Upper lobe of left lung (tissue), 6 donors: ENCODE data around the gene ZBTB5. TPM values are rescaled to one million over a fixed set of nuclear protein-coding genes. Genes with fewer than 3 reads are reported as not detected.
"Not testable (repeated sequence)": the region's sequence is repeated elsewhere in the genome, so short reads cannot be mapped to it uniquely, and the experiment has no call there.

ENCODE experiments used
- ATAC-seq, 2 donors: fragments of 200-7000 bp; cut with Tn5 transposase; one replicate each; pipeline ENCODE4 v1.9.1; 2022; ENCODE audit warnings: mild to moderate bottlenecking in 2 of 2, moderate library complexity in 2 of 2; ENCODE audit not compliant: low FRiP score in 2 of 2
- DNase-seq, 2 donors: peaks; one replicate each; pipeline ENCODE4 v3.0.0-alpha.2; 2019 to 2020
- H3K27ac ChIP-seq, 4 donors: fragments of 200-600 bp; sonication (generic); one replicate each; pipeline ENCODE4 v1.5.1; 2016 to 2019
- H3K27me3 ChIP-seq, 4 donors: fragments of 200-600 bp; sonication (generic); one replicate each; pipeline ENCODE4 v1.5.1; 2017 to 2019
- H3K36me3 ChIP-seq, 4 donors: fragments of 200-600 bp; sonication (generic); one replicate each; pipeline ENCODE4 v1.5.1; 2016 to 2019
- H3K4me1 ChIP-seq, 4 donors: fragments of 200-600 bp; sonication (generic); one replicate each; pipeline ENCODE4 v1.5.1; 2018 to 2019
- H3K4me3 ChIP-seq, 4 donors: fragments of 200-600 bp; sonication (generic); one replicate each; pipeline ENCODE4 v1.5.1; 2017 to 2019; ENCODE audit warnings: mild to moderate bottlenecking in 2 of 4, moderate library complexity in 1 of 4
- H3K9me3 ChIP-seq, 4 donors: fragments of 200-600 bp; sonication (generic); one replicate each; pipeline ENCODE4 v1.5.1; 2018 to 2019
- CTCF ChIP-seq, 6 experiments: fragments of 450-650 bp in 4 of 6; fragments of 200-600 bp in 2 of 6; sonication (generic) in 2 of 6; IDR thresholded peaks; one replicate each; pipeline ENCODE4 v1.5.1; 2016 to 2019; ENCODE audit warnings: antibody characterized with exemption in 6 of 6
- EP300 ChIP-seq, 4 donors: sonication (generic); formaldehyde crosslinking; IDR thresholded peaks; one replicate each; pipeline ENCODE4 v1.5.1; 2017; ENCODE audit warnings: antibody characterized with exemption in 4 of 4, control low read depth in 2 of 4
- POLR2A ChIP-seq, 4 donors: fragments of 450-650 bp; IDR thresholded peaks; one replicate each; pipeline ENCODE4 v1.5.1; 2016 to 2017; ENCODE audit warnings: antibody characterized with exemption in 4 of 4, mild to moderate bottlenecking in 2 of 4
- POLR2AphosphoS5 ChIP-seq, 2 donors: sonication (generic); formaldehyde crosslinking; IDR thresholded peaks; one replicate each; pipeline ENCODE4 v1.5.1; 2017; ENCODE audit warnings: antibody characterized with exemption in 2 of 2
- WGBS, 2 donors: methylation state at CpG; one replicate each; pipeline ENCODE4 v1.1.5; 2017 to 2018; 5-methylcytosine and 5-hydroxymethylcytosine counted together
- total RNA-seq, 6 donors: library from RNA; depleted of rRNA in 4 of 6; stranded (reverse); fragments of >200 nt in 4 of 6; gene quantifications; one replicate each; pipeline versions ENCODE4 v1.1.0 to v1.2.1, GENCODE V29; 2016 to 2021
- donor health status: DM: no; HTN: no; CAD: no; lungs with moderate emphysema.
- donor health status: DM: no; HTN: yes; CAD: no; lungs with severe emphysema.

Gene ZBTB5
- total RNA-seq, 6 donors from 2014 or later = 7.9 to 15.0 (median 10.0) TPM

DNA sequence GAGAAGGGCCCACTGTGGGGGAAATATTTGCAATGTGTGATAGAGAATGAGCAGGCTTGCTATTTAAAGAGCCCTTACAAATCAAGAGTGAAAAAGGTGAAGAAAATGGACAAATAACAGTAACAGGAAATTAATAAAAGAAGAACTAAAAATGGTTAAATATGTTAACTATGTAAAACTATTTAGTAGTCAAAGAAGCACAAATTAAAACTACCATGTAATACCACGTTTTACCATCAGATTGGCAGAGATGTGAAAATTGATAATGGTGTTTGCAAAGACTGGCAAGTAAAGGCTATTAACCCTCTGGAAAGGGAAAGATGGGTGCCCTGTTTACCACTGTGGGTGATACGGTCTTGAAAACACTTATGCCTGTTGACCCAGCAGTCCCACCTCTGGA is 65.9 kb downstream of the ZBTB5 start:
- DNase-seq = no peak
- TF ChIP-seq CTCF (IDR thresholded peaks at IDR 0.05) (no peak), EP300 (IDR thresholded peaks at IDR 0.05) (no peak), POLR2AphosphoS5 (IDR thresholded peaks at IDR 0.05) (no peak), POLR2A (IDR thresholded peaks at IDR 0.05) (no peak)
- H3K27ac ChIP-seq = no peak overlapping the region
- no peak for ATAC-seq
- no peaks in the 10 kb centered on the region for H3K9me3 ChIP-seq
- 58 to 72% methylated on average over 2 of the region's 2 CpGs for WGBS, 2 donors
- H3K27me3 ChIP-seq = no peaks in the 10 kb centered on the region
- H3K4me3 ChIP-seq = no peak overlapping the region
- no peaks in the 10 kb centered on the region for H3K4me1 ChIP-seq
- no peaks in the 10 kb centered on the region for H3K36me3 ChIP-seq

DNA sequence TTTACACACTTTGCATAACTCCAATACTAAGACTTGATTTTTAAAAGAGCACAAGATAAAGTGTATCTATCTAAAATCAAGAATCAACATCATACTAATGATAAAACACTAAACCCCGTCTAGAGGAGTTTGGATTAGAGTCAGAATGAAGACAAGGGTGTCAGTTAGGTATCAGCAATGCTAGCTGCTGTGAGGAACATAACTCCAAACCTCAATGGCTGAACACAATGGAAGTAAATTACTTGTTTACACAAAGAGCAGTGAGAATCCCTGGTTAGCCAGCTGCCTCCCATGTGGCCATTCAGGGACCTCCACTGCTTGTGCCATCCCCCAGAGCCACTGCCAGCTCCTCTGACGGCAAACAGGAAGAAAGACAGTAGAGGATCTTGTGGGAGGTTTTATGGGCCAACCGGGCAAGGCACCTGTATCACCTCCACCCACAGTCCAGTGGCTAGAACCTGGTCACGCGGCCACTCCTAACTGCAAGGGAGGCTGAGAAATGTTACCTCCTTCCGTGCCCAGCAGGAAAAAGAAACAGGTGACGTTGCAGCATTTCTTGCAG is 66.7 kb downstream of the ZBTB5 start:
- Histone ChIP-seq H3K27me3 (no peaks in the 10 kb centered on the region), H3K4me3 (no peak overlapping the region), H3K9me3 (no peaks in the 10 kb centered on the region), H3K36me3 (no peaks in the 10 kb centered on the region), H3K27ac (no peak overlapping the region), H3K4me1 (no peaks in the 10 kb centered on the region)
- TF ChIP-seq POLR2A (IDR thresholded peaks at IDR 0.05) = no peak
- no peak for TF ChIP-seq POLR2AphosphoS5 (IDR thresholded peaks at IDR 0.05)
- no peak for TF ChIP-seq CTCF (IDR thresholded peaks at IDR 0.05)
- no peak for TF ChIP-seq EP300 (IDR thresholded peaks at IDR 0.05)
- DNase-seq (no peak), ATAC-seq (no peak)
- WGBS, 2 donors = 63 to 89% methylated on average over 7 of the region's 7 CpGs

GRCh38 chr9:37397948-37398347 is 67.3 kb downstream of the ZBTB5 start:
- H3K4me1 ChIP-seq, DNase-seq, H3K27me3 ChIP-seq, H3K4me3 ChIP-seq, H3K9me3 ChIP-seq, H3K36me3 ChIP-seq, ATAC-seq, H3K27ac ChIP-seq: not testable (repeated sequence)
- WGBS, 2 donors = 89 to 97% methylated on average over 3 of the region's 3 CpGs

DNA sequence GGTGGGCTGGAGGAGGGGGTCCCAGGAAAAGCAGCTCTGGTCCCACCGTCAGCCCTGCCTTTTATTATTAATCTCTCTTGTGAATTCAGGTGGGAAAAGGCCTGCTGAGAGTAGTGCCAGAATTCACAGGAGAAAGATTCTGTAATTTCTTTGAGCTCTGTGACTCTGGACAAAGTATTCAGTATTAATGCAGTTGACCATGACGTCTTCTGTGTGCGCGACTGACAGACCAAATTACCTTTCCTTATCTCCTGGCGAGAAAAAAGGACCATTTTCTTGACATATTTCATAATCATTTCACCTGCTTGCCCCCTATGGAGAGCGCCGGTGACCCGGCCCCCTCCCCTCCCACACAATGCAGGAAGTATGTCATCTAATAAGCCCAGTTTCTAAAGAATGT is 69.6 kb downstream of the ZBTB5 start:
- H3K36me3 ChIP-seq = no peaks in the 10 kb centered on the region
- H3K27ac ChIP-seq = no peak overlapping the region
- H3K9me3 ChIP-seq = no peaks in the 10 kb centered on the region
- TF ChIP-seq EP300 (IDR thresholded peaks at IDR 0.05) = no peak
- no peak for TF ChIP-seq POLR2AphosphoS5 (IDR thresholded peaks at IDR 0.05)
- TF ChIP-seq CTCF (IDR thresholded peaks at IDR 0.05) = no peak
- no peak for TF ChIP-seq POLR2A (IDR thresholded peaks at IDR 0.05)
- WGBS, 2 donors = 84 to 90% methylated on average over 8 of the region's 8 CpGs
- ATAC-seq = no peak
- no peaks in the 10 kb centered on the region for H3K4me1 ChIP-seq
- H3K27me3 ChIP-seq = no peaks in the 10 kb centered on the region
- no peak for DNase-seq
- H3K4me3 ChIP-seq = no peak overlapping the region

- no peak overlapping the region for H3K27ac ChIP-seq
- WGBS, 2 donors = 75 to 79% methylated on average over 11 to 12 of the region's 12 CpGs
- no peaks in the 10 kb centered on the region for H3K4me1 ChIP-seq
- no peaks in the 10 kb centered on the region for H3K27me3 ChIP-seq
- H3K4me3 ChIP-seq = no peak overlapping the region
- no peaks in the 10 kb centered on the region for H3K36me3 ChIP-seq
- no peak for DNase-seq
- no peak for ATAC-seq
- TF ChIP-seq POLR2AphosphoS5 (IDR thresholded peaks at IDR 0.05) = no peak
- no peak for TF ChIP-seq EP300 (IDR thresholded peaks at IDR 0.05)
- no peak for TF ChIP-seq POLR2A (IDR thresholded peaks at IDR 0.05)
- TF ChIP-seq CTCF (IDR thresholded peaks at IDR 0.05) = no peak
- H3K9me3 ChIP-seq = no peaks in the 10 kb centered on the region
Observed at GRCh38 chr9:37395229-37395628, 70.0 kb downstream of the ZBTB5 start.
